Aorta (tissue), 5 donors: ENCODE data around the gene STC2. TPM values are rescaled to one million over a fixed set of nuclear protein-coding genes. Genes with fewer than 3 reads are reported as not detected.
A peak's percentile ranks its signal among the peaks of the same experiment; 100 is the strongest.
"Not testable (repeated sequence)": the region's sequence is repeated elsewhere in the genome, so short reads cannot be mapped to it uniquely, and the experiment has no call there.

Experiments
- ATAC-seq: fragments of 200-7000 bp; cut with Tn5 transposase; one replicate; pipeline ENCODE4 v1.9.1; 2022; ENCODE audit warnings: moderate library complexity; ENCODE audit not compliant: low FRiP score
- DNase-seq, 2 donors: peaks; one replicate each; pipeline ENCODE4 v3.0.0-alpha.2; 2020
- H3K27ac ChIP-seq, 2 donors: one replicate each; pipeline ENCODE4 v1.5.1; 2013; ENCODE audit warnings: low read length in 2 of 2, mild to moderate bottlenecking in 2 of 2, moderate library complexity in 2 of 2, control low read depth in 1 of 2, inconsistent platforms in 1 of 2, low read depth in 1 of 2
- H3K27me3 ChIP-seq, 2 donors: one replicate each; pipeline ENCODE4 v1.6.1; 2013; ENCODE audit warnings: control low read depth in 1 of 2, low read length in 1 of 2, mild to moderate bottlenecking in 1 of 2, moderate library complexity in 1 of 2; ENCODE audit not compliant: insufficient read depth in 2 of 2, control insufficient read depth in 1 of 2
- H3K36me3 ChIP-seq, 2 donors: one replicate each; pipeline ENCODE4 v1.6.1; 2013; ENCODE audit warnings: control low read depth in 1 of 2, low read length in 1 of 2, mild to moderate bottlenecking in 1 of 2; ENCODE audit not compliant: insufficient read depth in 2 of 2, control insufficient read depth in 1 of 2
- H3K4me1 ChIP-seq, 2 donors: one replicate each; pipeline ENCODE4 v1.6.1; 2013; ENCODE audit warnings: low read length in 2 of 2, control low read depth in 1 of 2, mild to moderate bottlenecking in 1 of 2, moderate library complexity in 1 of 2; ENCODE audit not compliant: insufficient read depth in 2 of 2, control insufficient read depth in 1 of 2
- H3K4me3 ChIP-seq, 2 donors: one replicate each; pipeline ENCODE4 v1.5.1; 2013; ENCODE audit warnings: low read length in 2 of 2, control low read depth in 1 of 2, mild to moderate bottlenecking in 1 of 2
- H3K9me3 ChIP-seq: one replicate; pipeline ENCODE4 v1.6.1; 2013; ENCODE audit warnings: mild to moderate bottlenecking, low read length; ENCODE audit not compliant: control insufficient read depth
- WGBS, 2 donors: extraction: QIAGEN DNeasy Blood & Tissue Kit; methylation state at CpG; one replicate each; pipeline ENCODE4 v1.1.7; 2013; 5-methylcytosine and 5-hydroxymethylcytosine counted together
- intact Hi-C, 2 donors: fragments of 100-400 bp; cut with DNase I; formaldehyde crosslinking; loops; one replicate each; pipeline versions ENCODE4 v1.14.2 to v1.15.0; 2022
- polyA plus RNA-seq, 2 donors: library from polyadenylated mRNA; stranded (reverse); fragments of 200-250 nt; gene quantifications; one replicate each; pipeline ENCODE4 v1.2.3, GENCODE V29; 2013
- total RNA-seq, 2 donors: library from RNA; stranded (reverse); fragmentation: NEBNext Ultra II Directional; extraction: Animal tissue kit (Norgen Biotek cat#: 25700); gene quantifications; one replicate each; pipeline ENCODE4 v1.2.1, GENCODE V29; 2021
- donor health status: healthy with polysubstance abuse.
- donor health status: Bipolar disorder and iron deficiency.
- donor health status: DM: no; HTN: no; CAD: no.
- donor health status: DM: no; HTN: no; CAD: no.
- donor health status: DM: yes; HTN: yes; CAD: no.

The STC2 gene
- total and polyA plus RNA-seq, 4 donors: 0.03 to 7.9 (median 2.8) TPM

DNA sequence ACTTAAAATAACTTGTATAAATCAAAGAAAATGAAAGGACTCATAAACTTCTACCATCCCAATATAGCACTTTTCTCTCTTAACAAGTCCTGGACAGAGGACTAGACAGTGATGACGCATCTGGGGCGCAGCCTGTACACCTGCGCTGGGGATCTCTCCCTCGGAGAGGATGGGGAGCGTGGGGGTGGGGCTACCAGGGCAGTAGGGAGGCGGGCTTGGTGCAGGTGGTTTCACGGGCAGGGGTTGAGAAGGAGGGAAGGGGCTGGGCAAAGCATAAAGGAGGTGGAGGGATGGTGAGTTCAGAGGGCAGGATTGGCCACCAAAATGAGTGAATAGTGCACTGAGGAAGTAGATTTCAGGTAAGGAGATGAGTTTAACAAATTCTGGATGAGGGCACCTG lies 41.1 kb downstream of the STC2 start:
- H3K4me1 ChIP-seq: no peaks in the 10 kb centered on the region
- ATAC-seq (no peak), DNase-seq (no peak)
- H3K27me3 ChIP-seq: no peaks in the 10 kb centered on the region
- no peaks in the 10 kb centered on the region for H3K36me3 ChIP-seq
- no peak overlapping the region for H3K4me3 ChIP-seq
- H3K9me3 ChIP-seq: no peaks in the 10 kb centered on the region
- WGBS, 2 donors: 54 to 59% methylated on average over 7 of the region's 7 CpGs
- intact Hi-C loops: loop anchor here (10.0 kb wide), 3 partner anchors 302 to 582 kb away; partner anchors contain the start of gene ATP6V0E1 (in 1 of the 2)
- H3K27ac ChIP-seq: no peak overlapping the region

DNA sequence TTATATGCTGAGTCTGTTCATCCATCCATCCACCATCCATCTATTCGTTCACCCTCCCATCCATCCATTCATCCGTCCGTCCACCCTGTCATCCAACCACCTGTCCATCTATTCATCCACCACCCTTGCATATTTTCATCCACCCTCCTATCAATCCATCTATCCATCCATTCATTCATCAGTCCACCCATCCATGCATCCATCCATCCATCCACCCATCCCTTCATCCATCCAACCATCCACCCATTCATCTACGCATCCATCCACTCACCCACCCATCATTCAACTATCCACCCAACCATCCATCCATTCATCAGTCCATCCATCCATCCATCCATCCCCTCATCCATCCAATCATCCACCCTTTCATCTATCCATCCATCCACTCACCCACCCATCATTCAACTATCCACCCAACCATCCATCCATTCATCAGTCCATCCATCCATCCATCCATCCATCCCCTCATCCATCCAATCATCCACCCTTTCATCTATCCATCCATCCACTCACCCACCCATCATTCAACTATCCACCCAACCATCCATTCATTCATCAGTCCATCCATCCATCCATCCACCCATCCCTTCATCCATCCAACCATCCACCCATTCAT lies 43.8 kb downstream of the STC2 start:
- not testable (repeated sequence) for DNase-seq, H3K27me3 ChIP-seq, H3K36me3 ChIP-seq, H3K4me3 ChIP-seq, H3K9me3 ChIP-seq, H3K4me1 ChIP-seq, H3K27ac ChIP-seq, ATAC-seq
- intact Hi-C loops: loop anchor here (10.0 kb wide), 3 partner anchors 300 to 580 kb away; partner anchors contain the start of gene ATP6V0E1 (in 1 of the 2)
- WGBS, 2 donors: 96% methylated on average over 4 of the region's 4 CpGs

DNA sequence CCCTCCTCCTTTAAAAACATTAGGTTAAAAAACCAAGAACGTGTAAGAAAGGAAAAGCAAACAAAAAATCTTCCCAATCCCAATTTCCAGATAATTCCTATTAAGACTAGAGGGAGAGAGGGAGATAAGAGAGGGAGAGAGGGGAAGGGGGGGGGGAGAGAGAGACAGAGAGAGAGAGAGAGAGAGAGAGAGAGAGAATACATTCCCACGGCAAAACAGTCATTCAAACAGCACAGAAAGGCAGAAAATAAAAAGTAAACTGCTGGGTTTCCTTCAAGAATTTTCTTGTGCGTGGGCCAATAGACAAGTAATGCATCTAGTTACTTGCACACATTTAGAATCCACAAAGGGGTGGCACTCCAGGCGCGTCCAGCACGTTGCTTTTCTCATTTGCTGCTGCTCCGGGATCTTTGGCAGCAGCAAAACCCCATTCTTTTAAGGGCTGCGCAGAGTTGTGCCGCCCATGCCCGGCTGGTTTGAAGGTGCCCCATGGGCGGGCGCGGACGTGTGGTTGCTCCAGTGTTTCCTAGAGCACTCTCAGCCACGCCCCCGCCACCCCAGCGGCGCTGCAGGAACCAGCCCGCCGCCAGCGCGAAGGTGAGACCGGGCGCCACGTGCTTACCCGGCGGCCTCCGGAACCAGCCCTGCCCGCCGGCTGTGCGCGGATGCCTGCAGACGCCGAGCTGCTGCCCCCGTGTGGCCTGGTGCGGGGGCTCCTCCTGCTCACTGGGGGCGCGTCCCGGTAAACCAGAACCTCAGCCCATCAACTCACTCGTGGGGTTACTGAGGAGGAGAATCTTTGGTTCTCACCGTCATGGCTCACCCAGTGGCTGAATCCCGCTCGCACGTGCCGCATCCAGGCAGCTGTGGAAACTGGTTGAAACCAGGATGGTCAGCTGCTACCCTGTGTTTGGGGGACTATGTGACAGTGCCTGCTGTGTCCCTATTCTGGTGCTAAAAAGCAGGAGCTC lies 44.6 kb downstream of the STC2 start:
- WGBS, 2 donors: 2 to 3% methylated on average over 45 of the region's 45 CpGs
- Histone ChIP-seq H3K4me3 (no peak overlapping the region), H3K4me1 (no peaks in the 10 kb centered on the region), H3K27ac (no peak overlapping the region), H3K36me3 (no peaks in the 10 kb centered on the region), H3K9me3 (no peaks in the 10 kb centered on the region), H3K27me3 (no peaks in the 10 kb centered on the region)
- peak; percentile 83 for ATAC-seq
- intact Hi-C loops: loop anchor here (10.0 kb wide), 3 partner anchors 299 to 579 kb away; partner anchors contain the start of gene ATP6V0E1 (in 1 of the 2)
- DNase-seq: peak; percentile 78 to 88

DNA sequence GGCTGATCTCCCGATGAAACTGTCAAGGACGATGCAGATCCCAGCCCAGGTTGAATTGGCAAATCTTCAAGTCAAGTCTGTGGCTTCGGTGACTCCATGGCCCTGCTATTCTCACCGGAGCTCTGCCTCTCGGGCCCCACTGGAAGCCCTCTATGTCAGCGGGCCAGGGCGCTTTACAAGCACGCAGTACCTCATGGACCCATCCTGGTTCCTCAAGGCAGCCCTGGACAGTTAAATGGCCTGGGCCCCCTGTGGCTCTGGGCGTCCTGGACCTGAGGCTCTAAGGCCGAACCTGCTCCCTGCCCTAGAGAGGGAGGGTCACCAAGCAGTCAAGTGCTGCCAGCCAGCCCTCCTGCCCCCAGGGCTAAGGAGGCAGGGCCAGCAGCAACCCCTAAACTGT lies 45.3 kb downstream of the STC2 start:
- H3K27me3 ChIP-seq: no peaks in the 10 kb centered on the region
- peaks cover 2% of the 10 kb centered on the region for H3K9me3 ChIP-seq
- intact Hi-C loops: loop anchor here (10.0 kb wide), 3 partner anchors 298 to 578 kb away; partner anchors contain the start of gene ATP6V0E1 (in 1 of the 2)
- 78 to 82% methylated on average over 10 of the region's 10 CpGs for WGBS, 2 donors
- H3K27ac ChIP-seq: no peak overlapping the region
- no peaks in the 10 kb centered on the region for H3K36me3 ChIP-seq
- no peaks in the 10 kb centered on the region for H3K4me1 ChIP-seq
- DNase-seq: no peak
- no peak overlapping the region for H3K4me3 ChIP-seq
- ATAC-seq: no peak

DNA sequence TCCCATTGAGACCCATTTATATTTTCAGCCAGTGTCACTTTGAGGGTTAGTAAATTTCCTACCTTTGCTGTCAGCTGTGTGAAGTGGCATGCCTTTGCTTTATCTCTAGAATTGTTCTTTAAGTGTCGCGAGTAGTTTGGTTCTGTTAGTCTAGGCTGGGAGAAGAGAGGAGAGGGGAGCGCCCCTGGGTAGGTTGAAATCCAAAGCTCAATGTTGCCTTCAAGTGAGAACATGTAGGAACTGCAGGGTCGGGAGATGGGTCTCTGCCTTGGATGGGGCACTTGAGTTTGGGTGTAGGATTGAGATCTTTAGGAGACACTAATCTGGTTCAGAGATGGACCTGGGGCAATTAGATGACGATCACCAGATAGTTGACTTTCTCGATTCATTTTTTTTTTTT lies 46.3 kb downstream of the STC2 start:
- 19 to 22% methylated on average over 6 of the region's 6 CpGs for whole genome bisulfite sequencing, 2 donors
- no peak overlapping the region for H3K27ac ChIP-seq
- H3K27me3 ChIP-seq: no peaks in the 10 kb centered on the region
- DNase-seq (no peak), ATAC-seq (no peak)
- H3K36me3 ChIP-seq: no peaks in the 10 kb centered on the region
- H3K4me3 ChIP-seq: no peak overlapping the region
- intact Hi-C loops: loop anchor here (10.0 kb wide), 3 partner anchors 297 to 577 kb away; partner anchors contain the start of gene ATP6V0E1 (in 1 of the 2)
- H3K4me1 ChIP-seq: no peaks in the 10 kb centered on the region
- peaks cover 2% of the 10 kb centered on the region for H3K9me3 ChIP-seq

DNA sequence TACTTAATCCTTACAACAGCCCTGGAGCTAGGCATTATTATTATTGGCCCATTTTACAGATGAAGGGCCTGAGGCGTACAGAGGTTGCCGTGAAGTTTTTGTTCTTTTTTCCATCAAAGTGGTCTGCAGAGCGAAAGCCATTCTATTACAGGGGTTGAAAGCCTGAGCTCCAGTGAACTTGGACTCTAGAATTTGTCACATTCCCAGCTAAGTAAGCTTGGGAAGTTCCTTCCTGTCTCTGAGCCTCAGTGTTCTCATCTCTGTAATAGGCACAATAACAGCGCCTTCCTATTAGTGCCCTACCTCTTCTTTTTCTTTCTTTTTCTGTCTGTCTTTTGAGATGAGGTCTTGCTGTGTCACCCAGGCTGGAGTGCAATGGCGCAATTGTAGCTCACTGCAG lies 49.0 kb downstream of the STC2 start:
- intact Hi-C loops: no loop called here
- Histone ChIP-seq H3K27me3 (no peaks in the 10 kb centered on the region), H3K9me3 (peaks cover 2% of the 10 kb centered on the region), H3K27ac (no peak overlapping the region), H3K4me1 (no peaks in the 10 kb centered on the region), H3K36me3 (no peaks in the 10 kb centered on the region), H3K4me3 (no peak overlapping the region)
- 95 to 97% methylated on average over 5 of the region's 5 CpGs for WGBS, 2 donors
- ATAC-seq (no peak), DNase-seq (no peak)

DNA sequence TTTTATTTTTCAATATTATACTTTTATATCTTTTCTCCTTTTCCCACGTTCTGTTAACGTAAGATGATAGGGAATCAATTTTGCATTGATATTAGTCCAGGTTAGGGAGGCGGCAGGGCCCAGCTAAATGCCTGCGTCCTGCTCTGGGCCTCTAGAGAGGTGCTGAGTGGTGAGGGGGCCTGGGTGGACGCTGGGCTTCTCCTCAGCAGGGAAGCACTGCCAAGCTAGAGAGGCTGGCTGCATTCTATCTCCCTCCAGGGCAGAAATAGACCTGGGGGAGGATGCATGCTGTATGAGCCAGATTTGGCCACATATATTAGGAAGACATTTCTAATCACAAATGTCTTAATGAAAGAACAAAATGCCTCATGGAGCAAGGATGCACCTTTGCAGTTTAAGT lies 49.6 kb downstream of the STC2 start:
- Histone ChIP-seq H3K4me3 (no peak overlapping the region), H3K36me3 (no peaks in the 10 kb centered on the region), H3K27me3 (no peaks in the 10 kb centered on the region), H3K4me1 (no peaks in the 10 kb centered on the region), H3K9me3 (peaks cover 5% of the 10 kb centered on the region), H3K27ac (no peak overlapping the region)
- intact Hi-C loops: no loop called here
- DNase-seq: no peak
- ATAC-seq: no peak
- WGBS, 2 donors: 77 to 83% methylated on average over 5 of the region's 5 CpGs

DNA sequence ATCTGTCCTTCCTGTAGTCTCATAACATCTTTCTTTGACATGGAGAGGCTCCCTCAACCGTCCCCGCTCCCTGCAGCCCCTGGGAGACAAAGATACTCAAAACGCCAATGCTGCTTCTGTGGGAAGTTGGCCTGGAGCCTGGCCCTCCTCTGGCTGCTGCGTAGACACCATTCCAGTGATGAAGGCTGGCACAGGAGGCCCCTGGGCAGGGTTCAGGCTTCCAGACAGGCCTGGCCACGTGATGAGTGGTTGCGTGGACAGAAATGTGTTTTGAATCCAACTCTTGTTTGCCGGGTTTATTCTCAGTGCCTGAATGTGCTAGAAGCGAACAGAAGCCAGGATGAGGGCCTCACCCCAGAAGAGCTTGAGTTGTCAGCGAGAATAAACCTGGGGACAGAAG lies 50.0 kb downstream of the STC2 start:
- H3K27ac ChIP-seq: no peak overlapping the region
- H3K4me1 ChIP-seq: no peaks in the 10 kb centered on the region
- ATAC-seq (no peak), DNase-seq (no peak)
- WGBS, 2 donors: 49 to 53% methylated on average over 9 of the region's 9 CpGs
- intact Hi-C loops: no loop called here
- H3K9me3 ChIP-seq: peaks cover 5% of the 10 kb centered on the region
- H3K27me3 ChIP-seq: no peaks in the 10 kb centered on the region
- H3K36me3 ChIP-seq: no peaks in the 10 kb centered on the region
- H3K4me3 ChIP-seq: no peak overlapping the region
